C4-2B (cell line): ENCODE measurements around the gene FGD4.

Source experiments
- H3K27ac ChIP-seq: fragments of 450-650 bp; 2 replicates; pipeline ENCODE4 v1.5.1; 2017
- ZFX ChIP-seq: fragments of 450-650 bp; IDR thresholded peaks from 2 replicates; pipeline ENCODE4 v1.6.1; 2017
- TF ChIP-seq, protein P1 (sequence below): fragments of 450-650 bp; conservative IDR thresholded peaks from 2 replicates; pipeline ENCODE4 v1.5.1; 2017; ENCODE audit warnings: mild to moderate bottlenecking

FGD4 gene

DNA sequence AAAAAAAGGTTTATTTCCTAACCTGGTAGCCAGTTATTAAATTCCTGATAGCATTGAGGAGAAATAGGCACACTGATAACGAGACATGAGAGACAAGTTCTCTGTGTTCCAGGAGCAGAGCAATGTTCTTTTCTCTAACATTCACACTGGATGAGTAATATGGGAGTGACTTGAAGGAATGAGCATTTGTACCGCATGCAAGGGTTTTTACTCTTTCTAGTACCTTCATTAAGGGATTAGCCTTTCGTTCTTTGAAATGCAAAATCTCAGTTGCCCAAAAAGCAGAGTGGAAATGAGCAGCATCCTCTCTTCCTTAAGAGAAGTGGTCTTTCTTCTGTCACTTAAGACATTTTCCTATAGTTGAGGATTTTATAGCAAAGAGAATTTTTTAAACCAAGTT, 54.7 kb downstream of the FGD4 start:
- H3K27ac ChIP-seq, result no peak overlapping the region
- TF ChIP-seq, protein P1, sequence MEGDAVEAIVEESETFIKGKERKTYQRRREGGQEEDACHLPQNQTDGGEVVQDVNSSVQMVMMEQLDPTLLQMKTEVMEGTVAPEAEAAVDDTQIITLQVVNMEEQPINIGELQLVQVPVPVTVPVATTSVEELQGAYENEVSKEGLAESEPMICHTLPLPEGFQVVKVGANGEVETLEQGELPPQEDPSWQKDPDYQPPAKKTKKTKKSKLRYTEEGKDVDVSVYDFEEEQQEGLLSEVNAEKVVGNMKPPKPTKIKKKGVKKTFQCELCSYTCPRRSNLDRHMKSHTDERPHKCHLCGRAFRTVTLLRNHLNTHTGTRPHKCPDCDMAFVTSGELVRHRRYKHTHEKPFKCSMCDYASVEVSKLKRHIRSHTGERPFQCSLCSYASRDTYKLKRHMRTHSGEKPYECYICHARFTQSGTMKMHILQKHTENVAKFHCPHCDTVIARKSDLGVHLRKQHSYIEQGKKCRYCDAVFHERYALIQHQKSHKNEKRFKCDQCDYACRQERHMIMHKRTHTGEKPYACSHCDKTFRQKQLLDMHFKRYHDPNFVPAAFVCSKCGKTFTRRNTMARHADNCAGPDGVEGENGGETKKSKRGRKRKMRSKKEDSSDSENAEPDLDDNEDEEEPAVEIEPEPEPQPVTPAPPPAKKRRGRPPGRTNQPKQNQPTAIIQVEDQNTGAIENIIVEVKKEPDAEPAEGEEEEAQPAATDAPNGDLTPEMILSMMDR, result no peak
- TF ChIP-seq ZFX, result no peak

DNA sequence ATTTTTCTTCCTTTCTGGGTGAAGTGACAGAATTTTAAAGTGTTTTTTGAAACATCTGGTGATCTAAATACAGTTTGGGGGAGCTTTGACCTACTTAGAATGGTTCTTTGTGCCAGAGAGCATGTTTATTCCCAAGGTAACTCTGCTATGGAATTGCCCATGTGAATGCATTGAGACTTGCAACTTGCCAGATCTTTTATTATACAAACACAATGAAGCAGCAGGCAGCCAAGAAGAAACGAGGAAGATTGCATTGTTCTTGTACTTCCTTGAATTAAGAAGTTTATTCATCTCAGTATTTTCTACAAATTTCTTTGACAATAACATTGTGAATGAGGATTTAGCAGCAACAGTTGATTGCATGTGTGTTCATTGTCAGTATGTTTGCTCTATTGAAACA, 55.5 kb downstream of the FGD4 start:
- no peak for TF ChIP-seq ZFX
- TF ChIP-seq, protein P1, result no peak
- no peak overlapping the region for H3K27ac ChIP-seq

DNA sequence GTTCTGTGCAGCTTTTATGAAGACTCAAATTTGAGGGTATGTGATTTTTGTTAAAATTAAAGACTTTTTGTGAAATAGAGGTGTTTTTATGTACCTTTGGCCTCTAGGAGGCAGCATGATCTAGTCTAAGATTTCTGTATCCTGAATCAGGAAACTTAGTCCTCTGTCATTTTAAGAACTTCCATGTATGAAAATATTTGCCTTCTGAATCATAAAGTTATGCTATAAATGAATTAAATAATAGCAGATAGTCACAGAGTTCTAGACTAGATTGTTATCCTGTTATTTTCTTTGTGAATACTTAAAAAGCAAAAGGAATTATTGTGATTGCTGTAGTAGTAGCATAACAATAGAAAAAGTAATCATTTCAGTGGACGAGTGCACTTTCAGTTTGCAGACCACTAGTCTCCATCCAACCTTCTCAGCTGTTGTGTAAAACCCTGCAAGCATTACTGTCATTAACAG, 56.3 kb downstream of the FGD4 start:
- no peak overlapping the region for H3K27ac ChIP-seq

DNA sequence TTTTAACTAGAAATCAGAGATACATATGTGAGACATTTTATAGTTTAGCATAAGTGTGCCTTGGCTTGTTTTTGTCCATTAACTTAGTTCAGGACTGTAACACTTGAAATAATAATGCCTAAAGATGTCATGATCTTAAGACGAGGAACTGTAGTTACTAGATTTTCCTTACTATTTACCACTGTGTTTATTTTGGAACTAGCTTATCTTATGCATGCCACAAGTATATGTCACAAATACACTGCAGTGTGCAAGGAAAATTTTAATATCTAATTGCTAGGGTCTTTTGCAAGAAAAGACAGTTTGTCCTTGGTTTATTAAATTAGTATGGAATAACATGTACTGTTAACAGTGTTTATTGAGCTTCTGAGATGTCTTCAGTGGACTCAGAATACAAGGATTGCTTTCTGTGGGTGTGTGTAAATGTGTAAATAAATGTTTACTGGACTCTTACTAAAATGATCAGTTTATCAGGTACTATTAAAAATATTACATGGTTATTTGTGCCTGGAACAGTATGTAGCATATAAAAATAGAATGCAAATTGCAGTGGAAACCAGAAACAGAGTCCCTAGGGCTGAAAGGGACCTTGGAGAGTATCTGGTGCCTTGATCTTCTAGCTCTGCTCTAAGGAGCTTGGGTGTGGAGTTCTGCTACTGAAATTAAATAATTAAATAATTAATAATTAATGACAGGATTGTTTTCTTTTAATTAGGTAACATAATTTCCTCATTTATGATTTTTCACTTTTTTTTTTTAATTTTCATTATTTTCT, 58.1 kb downstream of the FGD4 start:
- peak overlapping the region; percentile 97; the same call in 1 of the 2 replicates for H3K27ac ChIP-seq
- TF ChIP-seq, protein P1, result no peak
- TF ChIP-seq ZFX, result no peak

More for the DNA sequence above, 56.3 kb downstream of the FGD4 start:
- TF ChIP-seq, protein P1, result peak; percentile 89
- no peak for TF ChIP-seq ZFX

DNA sequence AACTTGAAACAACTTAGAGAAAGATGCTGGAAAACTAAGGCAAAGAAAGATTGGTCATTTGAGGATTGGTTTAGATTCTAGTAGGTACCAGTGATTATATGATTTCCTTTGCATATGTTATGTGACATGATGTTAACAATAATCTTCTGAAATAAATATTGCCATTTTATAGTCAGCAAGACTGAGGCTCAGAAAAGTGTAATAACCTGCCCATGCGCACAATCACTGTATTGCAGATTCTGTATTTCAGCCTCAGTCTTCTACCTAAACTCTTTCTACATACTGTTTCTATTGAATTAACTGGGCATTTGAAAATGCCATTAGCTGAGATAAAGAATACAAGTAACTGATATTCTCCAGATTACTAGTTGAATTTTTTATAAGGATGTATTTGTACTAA, 61.3 kb downstream of the FGD4 start:
- no peak overlapping the region for H3K27ac ChIP-seq
- TF ChIP-seq, protein P1, result no peak
- no peak for TF ChIP-seq ZFX

DNA sequence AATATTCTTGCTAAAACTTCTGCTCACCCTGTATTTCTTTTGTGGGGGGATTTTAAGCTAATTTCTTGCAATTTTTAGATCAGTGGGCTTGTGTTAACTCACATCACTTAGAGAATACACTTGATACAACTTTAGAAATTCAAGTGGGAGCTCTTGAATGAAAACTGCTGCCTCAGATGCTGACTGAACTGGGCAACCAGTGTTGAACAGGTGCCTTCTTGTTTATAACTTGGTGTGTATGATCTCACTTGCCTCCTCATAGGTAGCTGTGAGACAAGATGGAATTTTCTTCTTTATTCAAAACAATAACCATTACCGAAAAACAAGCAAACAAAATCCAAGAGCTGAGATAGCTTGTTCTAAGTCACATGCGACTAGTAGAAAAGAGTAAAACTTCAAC, 63.5 kb downstream of the FGD4 start:
- H3K27ac ChIP-seq, result no peak overlapping the region
- TF ChIP-seq ZFX, result no peak
- TF ChIP-seq, protein P1, result no peak

DNA sequence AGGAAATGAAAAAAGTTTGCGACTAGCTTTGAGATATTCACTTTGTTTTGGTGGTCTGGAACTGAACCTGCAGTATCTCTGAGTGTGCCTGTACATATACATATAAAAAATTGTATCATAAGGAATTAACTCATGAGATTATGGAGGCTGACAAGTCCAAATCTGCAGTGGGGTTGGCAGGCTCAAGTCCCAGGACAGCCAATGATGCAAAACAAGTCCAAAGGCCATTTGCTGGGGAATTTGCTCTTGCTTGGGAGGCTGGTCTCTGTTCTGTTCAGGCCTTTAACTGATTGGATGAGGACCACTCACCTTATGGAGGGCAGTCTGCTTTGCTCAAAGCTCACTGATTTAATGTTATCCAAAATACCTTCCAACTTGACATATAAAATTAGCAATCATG, 66.8 kb downstream of the FGD4 start:
- TF ChIP-seq, protein P1, result no peak
- no peak for TF ChIP-seq ZFX
- H3K27ac ChIP-seq, result no peak overlapping the region
